Stimulated activated CD4-positive, alpha-beta T cell treated with anti-CD3 and anti-CD28 coated beads, Interleukin-12 subunit alpha, Interleukin-12 subunit beta, amount 100 ng/mL, for 4 hours (primary cell): ENCODE measurements around the gene GPM6B.
A peak's percentile ranks its signal among the peaks of the same experiment; 100 is the strongest.
"Not testable (repeated sequence)": the region's sequence is repeated elsewhere in the genome, so short reads cannot be mapped to it uniquely, and the experiment has no call there.

Source experiments
- DNase-seq: peaks from one replicate; pipeline ENCODE4 v3.0.0-alpha.2; 2020

Gene GPM6B

GRCh38 chrX:13761606-13762414 is 55.1 kb downstream of the GPM6B start:
- DNase-seq = no peak

- no peak for DNase-seq
Observed at GRCh38 chrX:13760426-13760825, 56.5 kb downstream of the GPM6B start.

GRCh38 chrX:13759152-13759718 is 57.7 kb downstream of the GPM6B start:
- no peak for DNase-seq

GRCh38 chrX:13756381-13756780 is 60.5 kb downstream of the GPM6B start:
- no peak for DNase-seq

- DNase-seq = no peak
Observed at GRCh38 chrX:13755254-13755653, 61.6 kb downstream of the GPM6B start.

- DNase-seq = no peak
Observed at GRCh38 chrX:13754765-13755164, 62.1 kb downstream of the GPM6B start.

GRCh38 chrX:13752646-13753045 is 64.2 kb downstream of the GPM6B start:
- DNase-seq = no peak

- no peak for DNase-seq
Observed at GRCh38 chrX:13752141-13752540, 64.8 kb downstream of the GPM6B start.

- no peak for DNase-seq
Observed at GRCh38 chrX:13750812-13751211, 66.1 kb downstream of the GPM6B start.

GRCh38 chrX:13750204-13750603 is 66.7 kb downstream of the GPM6B start:
- DNase-seq = no peak

GRCh38 chrX:13748486-13748885 is 68.4 kb downstream of the GPM6B start:
- DNase-seq = no peak

- no peak for DNase-seq
Observed at GRCh38 chrX:13747836-13748235, 69.1 kb downstream of the GPM6B start.

GRCh38 chrX:13742397-13743176 is 74.3 kb downstream of the GPM6B start:
- DNase-seq = peak; percentile 28

GRCh38 chrX:13741695-13742094 is 75.2 kb downstream of the GPM6B start:
- no peak for DNase-seq

GRCh38 chrX:13734278-13735172 is 82.4 kb downstream of the GPM6B start, which contains the start of the genes OFD1 and TRAPPC2:
OFD1 (plus strand) TSS chrX:13734748; CDS start chrX:13735072, 324 bp downstream.
TRAPPC2 (minus strand) TSS chrX:13734620; CDS start chrX:13719963, 14,657 bp downstream.
- DNase-seq = peak; percentile 80

GRCh38 chrX:13733506-13733905 is 83.4 kb downstream of the GPM6B start:
- DNase-seq = no peak

- DNase-seq = no peak
Observed at GRCh38 chrX:13732246-13733067, 84.4 kb downstream of the GPM6B start.

- not testable (repeated sequence) for DNase-seq
Observed at GRCh38 chrX:13730523-13730922, 86.4 kb downstream of the GPM6B start.

GRCh38 chrX:13726583-13726982 is 90.3 kb downstream of the GPM6B start:
- not testable (repeated sequence) for DNase-seq

- peak; percentile 11 for DNase-seq
Observed at GRCh38 chrX:13724878-13725277, 92.0 kb downstream of the GPM6B start.

- no peak for DNase-seq
Observed at GRCh38 chrX:13721819-13722519, 94.9 kb downstream of the GPM6B start.
